ENCODE data around the gene RAP1GAP. TPM values are rescaled to one million over a fixed set of nuclear protein-coding genes. Genes with fewer than 3 reads are reported as not detected.
A peak's percentile ranks its signal among the peaks of the same experiment; 100 is the strongest.

RAP1GAP gene
- total and polyA plus RNA-seq, 2 of the 13 experiments (the other 11 are each of a cell fraction or from before 2014, with no cell fraction given), result 11.9 to 37.5 TPM

DNA sequence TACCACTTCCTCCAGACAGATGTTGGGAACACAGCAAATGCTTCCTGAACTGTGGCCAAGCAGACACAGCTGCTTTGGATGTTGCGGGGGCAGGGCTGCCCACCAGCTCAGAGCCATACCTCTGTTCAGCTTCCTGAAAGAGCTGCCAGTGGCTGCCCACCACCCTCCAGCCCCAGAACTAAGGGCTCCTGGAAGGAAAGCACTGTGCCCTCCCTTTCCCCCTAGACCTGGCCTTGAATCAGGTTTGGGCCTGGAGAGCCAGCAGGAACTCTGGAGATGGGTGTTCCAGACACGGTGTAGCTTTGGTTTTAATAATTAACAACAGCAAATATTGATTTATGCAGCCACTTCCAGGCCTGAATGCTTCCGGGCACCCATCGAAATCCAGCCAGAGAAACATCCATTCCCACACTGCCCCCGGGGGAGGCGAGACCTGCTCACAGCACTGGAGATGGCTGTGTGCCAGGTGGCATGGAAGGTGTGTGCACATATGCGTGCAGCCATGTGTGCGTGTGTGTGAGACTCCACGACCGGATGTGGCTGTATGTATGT lies 45.7 kb downstream of the RAP1GAP start (continued):
- TF ChIP-seq, protein P1, sequence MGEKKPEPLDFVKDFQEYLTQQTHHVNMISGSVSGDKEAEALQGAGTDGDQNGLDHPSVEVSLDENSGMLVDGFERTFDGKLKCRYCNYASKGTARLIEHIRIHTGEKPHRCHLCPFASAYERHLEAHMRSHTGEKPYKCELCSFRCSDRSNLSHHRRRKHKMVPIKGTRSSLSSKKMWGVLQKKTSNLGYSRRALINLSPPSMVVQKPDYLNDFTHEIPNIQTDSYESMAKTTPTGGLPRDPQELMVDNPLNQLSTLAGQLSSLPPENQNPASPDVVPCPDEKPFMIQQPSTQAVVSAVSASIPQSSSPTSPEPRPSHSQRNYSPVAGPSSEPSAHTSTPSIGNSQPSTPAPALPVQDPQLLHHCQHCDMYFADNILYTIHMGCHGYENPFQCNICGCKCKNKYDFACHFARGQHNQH (CRISPR knock-in tag; IDR thresholded peaks at IDR 0.05), result peak; percentile 75
- TF ChIP-seq FUBP1 (CRISPR knock-in tag; IDR thresholded peaks at IDR 0.05; ENCODE audit: borderline replicate concordance) (no peak), ZNF503 (CRISPR knock-in tag; IDR thresholded peaks at IDR 0.05) (peak; percentile 73; the same call in 1 of the 2 replicates), MED1 (CRISPR knock-in tag; IDR thresholded peaks at IDR 0.05) (peak; percentile 83), RARA (CRISPR knock-in tag; IDR thresholded peaks at IDR 0.05) (peak; percentile 88), E2F5 (CRISPR knock-in tag; conservative IDR thresholded peaks at IDR 0.05) (no peak), PITX1 (CRISPR knock-in tag; IDR thresholded peaks at IDR 0.05) (0 out of 2 replicates have a peak, but pooled peaks have one; percentile 17), ZFP41 (CRISPR knock-in tag; IDR thresholded peaks at IDR 0.05; ENCODE audit: borderline replicate concordance) (peak; percentile 81; the same call in 1 of the 2 replicates), SALL1 (CRISPR knock-in tag; IDR thresholded peaks at IDR 0.05) (peak; percentile 98), SMAD1 (CRISPR knock-in tag; IDR thresholded peaks at IDR 0.05; ENCODE audit: borderline replicate concordance, low read depth) (peak; percentile 32; the same call in 1 of the 2 replicates), SMAD3 (CRISPR knock-in tag; IDR thresholded peaks at IDR 0.05) (peak; percentile 62; the same call in 1 of the 2 replicates), ZBTB3 (CRISPR knock-in tag; IDR thresholded peaks at IDR 0.05; ENCODE audit: borderline replicate concordance, low read depth) (peak; percentile 99)
- TF ChIP-seq, protein P2, sequence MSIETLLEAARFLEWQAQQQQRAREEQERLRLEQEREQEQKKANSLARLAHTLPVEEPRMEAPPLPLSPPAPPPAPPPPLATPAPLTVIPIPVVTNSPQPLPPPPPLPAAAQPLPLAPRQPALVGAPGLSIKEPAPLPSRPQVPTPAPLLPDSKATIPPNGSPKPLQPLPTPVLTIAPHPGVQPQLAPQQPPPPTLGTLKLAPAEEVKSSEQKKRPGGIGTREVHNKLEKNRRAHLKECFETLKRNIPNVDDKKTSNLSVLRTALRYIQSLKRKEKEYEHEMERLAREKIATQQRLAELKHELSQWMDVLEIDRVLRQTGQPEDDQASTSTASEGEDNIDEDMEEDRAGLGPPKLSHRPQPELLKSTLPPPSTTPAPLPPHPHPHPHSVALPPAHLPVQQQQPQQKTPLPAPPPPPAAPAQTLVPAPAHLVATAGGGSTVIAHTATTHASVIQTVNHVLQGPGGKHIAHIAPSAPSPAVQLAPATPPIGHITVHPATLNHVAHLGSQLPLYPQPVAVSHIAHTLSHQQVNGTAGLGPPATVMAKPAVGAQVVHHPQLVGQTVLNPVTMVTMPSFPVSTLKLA (IDR thresholded peaks at IDR 0.05), result peak; percentile 13; the same call in 1 of the 2 replicates

Data from HepG2 (cell line).